HL-60 (cell line): ENCODE data around the gene ERF.

Experiments used
- DNase-seq, 2 experiments: peaks; one replicate each; pipeline ENCODE4 v3.0.0-alpha.2; 2010 to 2020; ENCODE audit warnings: low read depth in 1 of 2, low spot score in 1 of 2
- H3K27ac ChIP-seq: fragments of 250-450 bp; sonication (Bioruptor Pico); replicated peaks from 2 replicates; pipeline ENCODE4 v1.5.1; 2020; ENCODE audit warnings: mild to moderate bottlenecking, moderate library complexity
- H3K27me3 ChIP-seq: fragments of 250-450 bp; sonication (Bioruptor Pico); 2 replicates; pipeline ENCODE4 v1.5.1; 2021; ENCODE audit warnings: mild to moderate bottlenecking, moderate library complexity; ENCODE audit not compliant: insufficient read depth, poor library complexity, severe bottlenecking
- H3K4me3 ChIP-seq: replicated peaks from 2 replicates; pipeline ENCODE4 v1.5.1; 2011; ENCODE audit warnings: mild to moderate bottlenecking, control low read depth, low read length; ENCODE audit not compliant: insufficient read depth
- GABPA ChIP-seq: IDR thresholded peaks from 2 replicates; pipeline ENCODE4 v1.6.1; 2012; ENCODE audit warnings: low read depth
- POLR2AphosphoS5 ChIP-seq: IDR thresholded peaks from 2 replicates; pipeline ENCODE4 v1.6.1; 2012; ENCODE audit warnings: low read depth
- SPI1 ChIP-seq: IDR thresholded peaks from 2 replicates; pipeline ENCODE4 v1.6.1; 2012; ENCODE audit warnings: low read depth, mild to moderate bottlenecking, borderline replicate concordance
- TF ChIP-seq, protein P1 (sequence below): IDR thresholded peaks from one replicate; pipeline ENCODE4 v1.5.1; 2011; ENCODE audit warnings: low read length, control low read depth, inconsistent platforms; ENCODE audit not compliant: insufficient read depth
- TF ChIP-seq, protein P2 (sequence below): IDR thresholded peaks from 2 replicates; pipeline ENCODE4 v1.6.1; 2012; ENCODE audit warnings: low read depth; ENCODE audit not compliant: insufficient replicate concordance

ERF gene

DNA sequence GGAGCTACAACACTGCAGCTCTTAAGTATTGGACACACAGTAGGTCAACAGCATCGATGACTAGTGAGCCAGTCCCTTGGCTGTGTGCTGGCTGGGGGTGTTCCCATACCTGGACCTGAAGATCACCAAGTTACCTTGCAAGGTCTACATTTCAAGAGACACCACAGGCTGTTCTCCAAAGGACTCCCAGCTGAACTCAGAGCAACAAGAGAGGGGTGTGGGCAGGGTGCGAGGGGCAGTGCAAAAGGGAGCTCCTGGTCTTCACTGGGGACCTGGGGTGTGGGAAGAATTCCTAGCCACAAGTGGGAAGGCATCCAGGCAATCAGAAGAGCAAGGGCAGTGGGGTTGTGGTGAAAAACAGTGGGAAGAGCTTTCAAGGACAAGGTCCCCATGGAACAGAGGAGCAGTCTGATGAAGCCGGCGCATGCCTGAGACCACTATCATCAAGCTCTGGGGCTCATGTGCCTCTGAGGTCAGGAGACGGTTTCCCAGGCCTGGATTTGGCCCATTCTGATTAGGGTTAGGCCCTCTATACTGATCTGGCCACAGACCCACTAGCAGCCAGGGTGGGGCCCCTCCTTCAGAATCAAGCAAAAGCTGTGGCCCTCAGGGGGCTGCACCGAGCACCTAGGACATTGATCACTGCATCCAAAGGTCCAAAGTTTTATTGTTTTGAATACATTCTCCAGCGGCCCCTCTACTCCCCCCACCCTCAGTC lies 7.8 kb downstream of the ERF start:
- 0 out of 2 replicates have a peak, but pooled peaks have one; percentile 2 for TF ChIP-seq POLR2AphosphoS5
- TF ChIP-seq, protein P1, sequence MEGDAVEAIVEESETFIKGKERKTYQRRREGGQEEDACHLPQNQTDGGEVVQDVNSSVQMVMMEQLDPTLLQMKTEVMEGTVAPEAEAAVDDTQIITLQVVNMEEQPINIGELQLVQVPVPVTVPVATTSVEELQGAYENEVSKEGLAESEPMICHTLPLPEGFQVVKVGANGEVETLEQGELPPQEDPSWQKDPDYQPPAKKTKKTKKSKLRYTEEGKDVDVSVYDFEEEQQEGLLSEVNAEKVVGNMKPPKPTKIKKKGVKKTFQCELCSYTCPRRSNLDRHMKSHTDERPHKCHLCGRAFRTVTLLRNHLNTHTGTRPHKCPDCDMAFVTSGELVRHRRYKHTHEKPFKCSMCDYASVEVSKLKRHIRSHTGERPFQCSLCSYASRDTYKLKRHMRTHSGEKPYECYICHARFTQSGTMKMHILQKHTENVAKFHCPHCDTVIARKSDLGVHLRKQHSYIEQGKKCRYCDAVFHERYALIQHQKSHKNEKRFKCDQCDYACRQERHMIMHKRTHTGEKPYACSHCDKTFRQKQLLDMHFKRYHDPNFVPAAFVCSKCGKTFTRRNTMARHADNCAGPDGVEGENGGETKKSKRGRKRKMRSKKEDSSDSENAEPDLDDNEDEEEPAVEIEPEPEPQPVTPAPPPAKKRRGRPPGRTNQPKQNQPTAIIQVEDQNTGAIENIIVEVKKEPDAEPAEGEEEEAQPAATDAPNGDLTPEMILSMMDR = no peak
- Histone ChIP-seq H3K27ac (no peak overlapping the region), H3K4me3 (no peak overlapping the region), H3K27me3 (no peaks in the 10 kb centered on the region)
- no peak for DNase-seq

GRCh38 chr19:42246143-42246921 lies 8.6 kb downstream of the ERF start:
- TF ChIP-seq POLR2AphosphoS5 = no peak; the same call in 1 of the 2 replicates
- no peak for TF ChIP-seq GABPA
- TF ChIP-seq, protein P2, sequence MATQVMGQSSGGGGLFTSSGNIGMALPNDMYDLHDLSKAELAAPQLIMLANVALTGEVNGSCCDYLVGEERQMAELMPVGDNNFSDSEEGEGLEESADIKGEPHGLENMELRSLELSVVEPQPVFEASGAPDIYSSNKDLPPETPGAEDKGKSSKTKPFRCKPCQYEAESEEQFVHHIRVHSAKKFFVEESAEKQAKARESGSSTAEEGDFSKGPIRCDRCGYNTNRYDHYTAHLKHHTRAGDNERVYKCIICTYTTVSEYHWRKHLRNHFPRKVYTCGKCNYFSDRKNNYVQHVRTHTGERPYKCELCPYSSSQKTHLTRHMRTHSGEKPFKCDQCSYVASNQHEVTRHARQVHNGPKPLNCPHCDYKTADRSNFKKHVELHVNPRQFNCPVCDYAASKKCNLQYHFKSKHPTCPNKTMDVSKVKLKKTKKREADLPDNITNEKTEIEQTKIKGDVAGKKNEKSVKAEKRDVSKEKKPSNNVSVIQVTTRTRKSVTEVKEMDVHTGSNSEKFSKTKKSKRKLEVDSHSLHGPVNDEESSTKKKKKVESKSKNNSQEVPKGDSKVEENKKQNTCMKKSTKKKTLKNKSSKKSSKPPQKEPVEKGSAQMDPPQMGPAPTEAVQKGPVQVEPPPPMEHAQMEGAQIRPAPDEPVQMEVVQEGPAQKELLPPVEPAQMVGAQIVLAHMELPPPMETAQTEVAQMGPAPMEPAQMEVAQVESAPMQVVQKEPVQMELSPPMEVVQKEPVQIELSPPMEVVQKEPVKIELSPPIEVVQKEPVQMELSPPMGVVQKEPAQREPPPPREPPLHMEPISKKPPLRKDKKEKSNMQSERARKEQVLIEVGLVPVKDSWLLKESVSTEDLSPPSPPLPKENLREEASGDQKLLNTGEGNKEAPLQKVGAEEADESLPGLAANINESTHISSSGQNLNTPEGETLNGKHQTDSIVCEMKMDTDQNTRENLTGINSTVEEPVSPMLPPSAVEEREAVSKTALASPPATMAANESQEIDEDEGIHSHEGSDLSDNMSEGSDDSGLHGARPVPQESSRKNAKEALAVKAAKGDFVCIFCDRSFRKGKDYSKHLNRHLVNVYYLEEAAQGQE = no peak
- no peak for TF ChIP-seq SPI1
- TF ChIP-seq, protein P1 = no peak
- H3K27ac ChIP-seq = no peak overlapping the region
- DNase-seq = peak in 1 of 2 experiments; percentile 16

DNA sequence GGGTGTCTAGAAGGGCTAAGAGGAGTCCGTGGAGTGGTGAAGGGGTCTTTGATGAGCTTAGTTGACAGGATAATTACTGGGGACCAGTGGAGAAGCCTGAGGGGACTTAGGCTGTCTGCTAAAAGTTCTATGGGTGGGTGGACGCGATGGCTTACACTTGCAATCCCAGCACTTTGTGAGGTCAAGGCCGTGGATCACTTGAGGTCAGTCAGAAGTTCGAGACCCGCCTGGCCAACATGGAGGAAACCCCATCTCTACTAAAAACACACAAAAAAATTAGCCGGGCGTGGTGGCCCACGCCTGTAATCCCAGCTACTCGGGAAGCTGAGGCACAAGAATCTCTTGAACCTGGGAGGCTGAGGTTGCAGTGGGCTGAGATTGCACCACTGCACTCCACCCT lies 9.7 kb downstream of the ERF start:
- no peak for DNase-seq
- no peak overlapping the region for H3K27ac ChIP-seq
- H3K4me3 ChIP-seq = no peak overlapping the region
- TF ChIP-seq POLR2AphosphoS5 (no peak), GABPA (no peak), SPI1 (no peak)
- TF ChIP-seq, protein P1 = no peak
- TF ChIP-seq, protein P2 = no peak
- no peaks in the 10 kb centered on the region for H3K27me3 ChIP-seq

More at GRCh38 chr19:42246143-42246921, 8.6 kb downstream of the ERF start:
- H3K27me3 ChIP-seq = no peaks in the 10 kb centered on the region
- no peak overlapping the region for H3K4me3 ChIP-seq
